ENCODE measurements around the gene SPEM2. TPM values are rescaled to one million over a fixed set of nuclear protein-coding genes. Genes with fewer than 3 reads are reported as not detected.

Gene SPEM2
- total and polyA plus RNA-seq, 4 donors = not detected

DNA sequence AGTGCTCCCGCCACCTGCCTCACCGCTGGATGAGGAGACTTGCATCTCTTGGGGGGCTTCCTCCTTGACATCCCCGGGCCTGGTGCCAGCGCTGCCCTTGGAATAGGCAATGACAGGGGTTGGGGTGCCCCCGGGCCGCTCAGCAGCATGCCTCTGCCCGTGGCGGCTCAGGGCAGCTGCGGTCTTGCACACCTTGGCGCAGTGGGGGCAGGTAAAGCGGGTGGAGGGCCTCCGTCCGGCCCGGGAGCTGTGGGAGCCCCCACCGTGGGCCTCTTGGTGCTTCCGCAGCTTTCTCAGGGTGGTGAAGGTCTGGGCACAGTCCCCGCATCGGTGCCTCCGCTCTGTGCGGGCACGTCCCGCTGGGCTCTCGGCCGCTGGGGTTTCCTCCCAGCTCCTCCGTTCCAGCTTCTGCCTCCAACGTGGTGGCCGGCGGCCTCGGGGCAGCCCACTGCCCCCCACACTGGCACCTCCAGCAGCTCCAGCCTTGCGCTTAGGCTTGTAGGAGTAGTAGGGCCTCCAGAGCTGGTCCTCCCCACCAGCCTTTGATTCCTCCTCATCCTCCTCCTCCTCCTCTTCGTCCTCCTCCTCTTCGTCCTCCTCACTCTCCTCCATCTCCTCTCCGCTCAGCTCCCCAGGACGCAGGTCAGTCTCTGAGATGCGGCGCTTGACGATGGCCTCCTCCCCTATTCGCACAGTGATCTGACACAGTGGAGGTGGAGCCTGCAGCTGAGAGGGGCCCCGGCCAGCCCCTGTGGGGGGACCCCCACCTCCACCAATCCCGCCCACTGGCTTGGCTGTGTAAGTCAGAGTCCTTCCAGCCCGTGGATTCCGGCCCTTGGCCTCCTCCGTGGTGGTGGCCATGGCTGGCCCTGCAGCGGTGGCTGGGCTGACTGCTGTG lies 37.3 kb downstream of the SPEM2 start (continued):
- TF ChIP-seq, protein P1, sequence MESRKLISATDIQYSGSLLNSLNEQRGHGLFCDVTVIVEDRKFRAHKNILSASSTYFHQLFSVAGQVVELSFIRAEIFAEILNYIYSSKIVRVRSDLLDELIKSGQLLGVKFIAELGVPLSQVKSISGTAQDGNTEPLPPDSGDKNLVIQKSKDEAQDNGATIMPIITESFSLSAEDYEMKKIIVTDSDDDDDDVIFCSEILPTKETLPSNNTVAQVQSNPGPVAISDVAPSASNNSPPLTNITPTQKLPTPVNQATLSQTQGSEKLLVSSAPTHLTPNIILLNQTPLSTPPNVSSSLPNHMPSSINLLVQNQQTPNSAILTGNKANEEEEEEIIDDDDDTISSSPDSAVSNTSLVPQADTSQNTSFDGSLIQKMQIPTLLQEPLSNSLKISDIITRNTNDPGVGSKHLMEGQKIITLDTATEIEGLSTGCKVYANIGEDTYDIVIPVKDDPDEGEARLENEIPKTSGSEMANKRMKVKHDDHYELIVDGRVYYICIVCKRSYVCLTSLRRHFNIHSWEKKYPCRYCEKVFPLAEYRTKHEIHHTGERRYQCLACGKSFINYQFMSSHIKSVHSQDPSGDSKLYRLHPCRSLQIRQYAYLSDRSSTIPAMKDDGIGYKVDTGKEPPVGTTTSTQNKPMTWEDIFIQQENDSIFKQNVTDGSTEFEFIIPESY (IDR thresholded peaks at IDR 0.05) = no peak
- no peak for TF ChIP-seq FOXA2 (IDR thresholded peaks at IDR 0.05)
- no peak for TF ChIP-seq EGR1 (IDR thresholded peaks at IDR 0.05; ENCODE audit: low read depth in 2 of 2)

DNA sequence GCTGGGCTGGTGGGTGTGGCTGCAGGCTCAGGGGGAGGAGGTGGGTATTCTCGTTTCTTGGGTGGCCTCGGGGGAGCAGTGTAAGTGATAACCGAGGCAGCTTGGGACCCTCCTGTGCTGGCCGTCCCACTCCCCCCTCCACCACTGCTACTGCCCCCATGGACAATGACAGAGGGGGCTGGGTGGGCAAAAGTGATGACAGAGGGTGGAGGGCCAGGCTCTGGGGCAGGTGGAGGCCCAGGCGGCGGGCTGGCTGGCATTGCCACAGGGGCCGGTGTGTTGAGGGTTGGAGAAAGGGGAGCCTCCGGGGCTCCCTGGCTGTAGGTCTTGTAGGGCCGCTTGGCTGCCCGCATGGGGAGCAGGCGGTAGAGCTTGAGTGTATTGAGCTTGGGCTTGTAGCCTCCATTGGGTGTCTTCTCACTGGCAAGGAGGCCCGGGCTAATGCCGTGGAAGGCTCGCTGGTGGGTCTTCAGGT lies 38.0 kb downstream of the SPEM2 start:
- Histone ChIP-seq H3K36me3 (ENCODE audit: control insufficient read depth in 4 of 4, insufficient read depth in 3 of 4, low read depth in 1 of 4, low read length in 3 of 4) (peaks cover 0 to 12% (median 3%) of the 10 kb centered on the region in 4 donors), H3K27me3 (ENCODE audit: control insufficient read depth in 4 of 4, insufficient read depth in 4 of 4, low read length in 3 of 4) (no peaks in the 10 kb centered on the region), H3K27ac (ENCODE audit: low read depth in 1 of 2, low read length in 2 of 2) (no peak overlapping the region), H3K9ac (ENCODE audit: low read depth in 1 of 2, low read length in 2 of 2) (no peak overlapping the region), H3K4me3 (ENCODE audit: low read depth in 1 of 3, low read length in 3 of 3) (no peak overlapping the region), H3K4me1 (ENCODE audit: control insufficient read depth in 4 of 4, insufficient read depth in 4 of 4, low read length in 3 of 4) (peaks cover 0 to 13% (median 8%) of the 10 kb centered on the region in 4 donors), H3K9me3 (ENCODE audit: control insufficient read depth in 4 of 4, low read length in 3 of 4) (no peaks in the 10 kb centered on the region)
- WGBS = 94% methylated on average over 14 of the region's 14 CpGs
- no peak for DNase-seq (ENCODE audit: low spot score)
- TF ChIP-seq, protein P2, sequence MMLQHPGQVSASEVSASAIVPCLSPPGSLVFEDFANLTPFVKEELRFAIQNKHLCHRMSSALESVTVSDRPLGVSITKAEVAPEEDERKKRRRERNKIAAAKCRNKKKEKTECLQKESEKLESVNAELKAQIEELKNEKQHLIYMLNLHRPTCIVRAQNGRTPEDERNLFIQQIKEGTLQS (IDR thresholded peaks at IDR 0.05) = no peak
- no peak for TF ChIP-seq EGR1 (IDR thresholded peaks at IDR 0.05; ENCODE audit: low read depth in 2 of 2)
- TF ChIP-seq TAF1 (conservative IDR thresholded peaks at IDR 0.05) = no peak

DNA sequence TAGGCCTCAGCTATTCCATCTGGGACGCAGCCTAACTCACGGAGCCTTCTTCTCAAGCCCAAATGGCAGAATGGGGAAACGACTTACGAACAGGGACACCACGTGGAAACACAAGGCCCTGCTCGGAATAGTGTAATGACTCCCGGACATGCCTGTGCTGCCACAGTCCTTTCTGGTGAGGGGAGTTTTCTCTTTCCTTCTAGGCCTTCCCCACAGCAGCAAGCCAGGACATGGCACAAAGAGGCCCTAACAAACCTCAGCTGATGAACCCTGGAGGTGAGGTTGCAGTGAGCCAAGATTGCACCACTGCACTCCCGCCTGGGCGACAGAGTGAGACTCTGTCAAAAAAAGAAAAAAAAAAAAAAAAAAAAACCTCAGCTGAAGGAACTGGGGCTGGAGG lies 38.7 kb downstream of the SPEM2 start:
- no peak for DNase-seq (ENCODE audit: low spot score)
- TF ChIP-seq GABPA (IDR thresholded peaks at IDR 0.05 in 1 of 2, conservative IDR thresholded peaks at IDR 0.05 in 1 of 2) = no peak
- no peak for TF ChIP-seq RAD21 (IDR thresholded peaks at IDR 0.05)
- no peak for TF ChIP-seq SP1 (IDR thresholded peaks at IDR 0.05)
- TF ChIP-seq TAF1 (conservative IDR thresholded peaks at IDR 0.05) = no peak
- TF ChIP-seq FOXA1 (IDR thresholded peaks at IDR 0.05) = no peak
- no peak for TF ChIP-seq FOXA2 (IDR thresholded peaks at IDR 0.05)
- TF ChIP-seq, protein P3, sequence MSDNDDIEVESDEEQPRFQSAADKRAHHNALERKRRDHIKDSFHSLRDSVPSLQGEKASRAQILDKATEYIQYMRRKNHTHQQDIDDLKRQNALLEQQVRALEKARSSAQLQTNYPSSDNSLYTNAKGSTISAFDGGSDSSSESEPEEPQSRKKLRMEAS (IDR thresholded peaks at IDR 0.05) = no peak
- no peak for TF ChIP-seq HNF4G (IDR thresholded peaks at IDR 0.05)
- TF ChIP-seq HNF4A (conservative IDR thresholded peaks at IDR 0.05) = no peak
- no peak for TF ChIP-seq RXRA (IDR thresholded peaks at IDR 0.05)
- no peak for TF ChIP-seq YY1 (IDR thresholded peaks at IDR 0.05)
- TF ChIP-seq EGR1 (IDR thresholded peaks at IDR 0.05; ENCODE audit: low read depth in 2 of 2) = no peak
- no peak for TF ChIP-seq NR2F2 (IDR thresholded peaks at IDR 0.05)
- TF ChIP-seq, protein P1 (IDR thresholded peaks at IDR 0.05) = no peak
- no peak overlapping the region for H3K27ac ChIP-seq (ENCODE audit: low read depth in 1 of 2, low read length in 2 of 2)
- H3K36me3 ChIP-seq (ENCODE audit: control insufficient read depth in 4 of 4, insufficient read depth in 3 of 4, low read depth in 1 of 4, low read length in 3 of 4) = peaks cover 0 to 12% (median 3%) of the 10 kb centered on the region in 4 donors
- no peaks in the 10 kb centered on the region for H3K27me3 ChIP-seq (ENCODE audit: control insufficient read depth in 4 of 4, insufficient read depth in 4 of 4, low read length in 3 of 4)
- H3K9ac ChIP-seq (ENCODE audit: low read depth in 1 of 2, low read length in 2 of 2) = no peak overlapping the region
- H3K4me3 ChIP-seq (ENCODE audit: low read depth in 1 of 3, low read length in 3 of 3) = no peak overlapping the region
- no peaks in the 10 kb centered on the region for H3K9me3 ChIP-seq (ENCODE audit: control insufficient read depth in 4 of 4, low read length in 3 of 4)
- 96% methylated on average over 9 of the region's 9 CpGs for WGBS
- H3K4me1 ChIP-seq (ENCODE audit: control insufficient read depth in 4 of 4, insufficient read depth in 4 of 4, low read length in 3 of 4) = peaks cover 0 to 13% (median 8%) of the 10 kb centered on the region in 4 donors
